Testis (tissue), 3 donors: ENCODE measurements around the gene ZFYVE26. TPM values are rescaled to one million over a fixed set of nuclear protein-coding genes. Genes with fewer than 3 reads are reported as not detected.
A peak's percentile ranks its signal among the peaks of the same experiment; 100 is the strongest.

Experiments used
- DNase-seq: peaks from one replicate; pipeline ENCODE4 v3.0.0-alpha.2; 2019
- H3K27ac ChIP-seq, 2 donors: fragments of 200-600 bp; sonication (generic); one replicate each; pipeline ENCODE4 v1.5.1; 2019
- H3K27me3 ChIP-seq: fragments of 200-600 bp; sonication (generic); one replicate; pipeline ENCODE4 v1.5.1; 2019
- H3K36me3 ChIP-seq: fragments of 200-600 bp; sonication (generic); one replicate; pipeline ENCODE4 v1.5.1; 2017; ENCODE audit warnings: low read depth; ENCODE audit errors: missing control alignments
- H3K4me1 ChIP-seq: fragments of 200-600 bp; sonication (generic); one replicate; pipeline ENCODE4 v1.5.1; 2019
- H3K4me3 ChIP-seq, 2 donors: fragments of 200-600 bp; sonication (generic); one replicate each; pipeline ENCODE4 v1.5.1; 2017 to 2019
- H3K9me3 ChIP-seq: fragments of 200-600 bp; sonication (generic); one replicate; pipeline ENCODE4 v1.5.1; 2017
- CTCF ChIP-seq, 3 experiments: fragments of 450-650 bp in 2 of 3; fragments of 200-600 bp in 1 of 3; sonication (generic) in 1 of 3; IDR thresholded peaks; one replicate each; pipeline ENCODE4 v1.5.1; 2016 to 2019; ENCODE audit warnings: antibody characterized with exemption in 3 of 3, mild to moderate bottlenecking in 2 of 3, moderate library complexity in 1 of 3
- POLR2A ChIP-seq: fragments of 450-650 bp; IDR thresholded peaks from one replicate; pipeline ENCODE4 v1.6.1; 2017; ENCODE audit warnings: antibody characterized with exemption, mild to moderate bottlenecking, moderate library complexity
- WGBS, 2 donors: methylation state at CpG; one replicate each; pipeline ENCODE4 v1.1.5; 2018; 5-methylcytosine and 5-hydroxymethylcytosine counted together
- intact Hi-C: fragments of 100-400 bp; cut with DNase I; formaldehyde crosslinking; loops from one replicate; pipeline ENCODE4 v1.15.1; 2023; ENCODE audit warnings: low total_unique reads
- polyA plus RNA-seq: library from polyadenylated mRNA; stranded (reverse); fragments of 350-450 nt; fragmentation: Illumina TruSeq; extraction: RNeasy Lipid Tissue Mini Kit (QIAGEN cat#74804); gene quantifications from one replicate; pipeline ENCODE4 v1.2.3, GENCODE V29; 2014; ENCODE audit warnings: low read depth, low replicate concordance; ENCODE audit not compliant: insufficient read depth
- total RNA-seq, 2 donors: library from RNA; depleted of rRNA; stranded (reverse); fragments of >200 nt; gene quantifications; one replicate each; pipeline ENCODE4 v1.2.3, GENCODE V29; 2016

The ZFYVE26 gene
- total and polyA plus RNA-seq, 3 donors from 2014 or later = 9.4 to 34.6 (median 32.7) TPM

DNA sequence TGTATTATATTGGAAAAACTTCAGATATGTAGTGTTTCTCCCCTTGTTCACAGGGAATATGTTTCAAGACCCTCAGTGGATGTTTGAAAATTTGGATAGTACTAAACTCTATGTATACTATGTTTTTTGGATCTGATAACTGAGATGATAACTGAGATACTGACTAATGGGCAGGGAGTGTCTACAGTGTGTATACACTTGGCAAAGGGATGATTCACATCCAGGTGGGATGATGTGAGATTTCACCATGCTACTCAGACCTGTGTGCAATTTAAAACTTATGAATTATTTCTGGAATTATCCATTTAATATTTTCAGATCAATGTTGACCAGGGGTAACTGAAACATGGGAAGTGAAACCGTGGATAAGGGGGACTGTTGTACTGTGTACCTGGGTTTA lies 17.0 kb upstream of the ZFYVE26 start:
- H3K4me1 ChIP-seq = no peaks in the 10 kb centered on the region
- H3K9me3 ChIP-seq = no peaks in the 10 kb centered on the region
- WGBS, 2 donors = 83 to 91% methylated on average over 1 of the region's 1 CpG

DNA sequence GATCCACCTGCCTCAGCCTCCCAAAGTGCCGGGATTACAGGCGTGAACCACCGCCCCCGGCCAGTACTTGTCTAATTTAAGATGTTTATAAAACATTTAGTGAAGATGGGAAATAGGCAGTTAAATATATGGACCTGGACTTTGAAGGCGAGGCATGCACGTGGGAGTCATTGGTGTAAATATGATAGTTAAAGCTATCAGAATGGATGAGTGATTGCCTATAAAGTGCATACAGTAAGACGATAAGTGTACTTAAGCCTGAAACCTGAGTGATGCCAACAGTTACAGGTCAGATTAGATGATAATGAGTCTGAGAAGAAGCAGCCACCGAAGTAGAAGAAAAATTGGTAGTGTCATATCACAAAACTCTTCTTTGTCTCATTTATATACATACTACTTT lies 14.7 kb upstream of the ZFYVE26 start:
- H3K36me3 ChIP-seq = no peaks in the 10 kb centered on the region
- 89% methylated on average over 8 of the region's 8 CpGs for WGBS, 2 donors
- H3K27ac ChIP-seq = no peak overlapping the region
- H3K4me1 ChIP-seq = no peaks in the 10 kb centered on the region
- no peaks in the 10 kb centered on the region for H3K9me3 ChIP-seq
- intact Hi-C loops = no loop called here
- no peak for TF ChIP-seq CTCF (IDR thresholded peaks at IDR 0.05)
- no peak for TF ChIP-seq POLR2A
- no peaks in the 10 kb centered on the region for H3K27me3 ChIP-seq
- H3K4me3 ChIP-seq = no peak overlapping the region
- DNase-seq = no peak

More for the DNA sequence above, 17.0 kb upstream of the ZFYVE26 start:
- Histone ChIP-seq H3K27me3 (no peaks in the 10 kb centered on the region), H3K27ac (no peak overlapping the region), H3K36me3 (no peaks in the 10 kb centered on the region), H3K4me3 (no peak overlapping the region)
- TF ChIP-seq POLR2A = no peak
- no peak for TF ChIP-seq CTCF (IDR thresholded peaks at IDR 0.05)
- no peak for DNase-seq
- intact Hi-C loops = no loop called here

DNA sequence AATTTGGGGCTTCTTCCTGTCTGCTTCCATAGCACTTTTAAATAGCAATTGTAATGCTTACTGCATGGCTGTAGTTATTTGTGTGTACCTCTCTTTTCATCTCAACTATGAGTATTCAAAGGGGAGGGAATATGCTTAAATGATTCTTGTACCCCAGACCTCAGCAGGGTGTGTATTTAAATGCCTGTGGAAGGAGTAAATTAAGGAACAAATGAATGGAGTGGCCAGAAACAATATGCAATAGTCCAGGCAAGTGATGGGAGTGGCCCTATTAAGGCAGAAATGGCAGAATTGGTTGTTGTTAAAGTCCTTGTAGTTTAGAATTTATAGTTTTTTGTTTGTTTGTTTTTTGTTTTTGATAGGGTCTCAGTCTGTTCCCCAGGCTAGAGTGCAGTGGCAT lies 4.7 kb upstream of the ZFYVE26 start:
- Histone ChIP-seq H3K27me3 (no peaks in the 10 kb centered on the region), H3K4me1 (peaks cover 4% of the 10 kb centered on the region), H3K4me3 (no peak overlapping the region), H3K36me3 (no peaks in the 10 kb centered on the region), H3K27ac (no peak overlapping the region), H3K9me3 (no peaks in the 10 kb centered on the region)
- DNase-seq = no peak
- no peak for TF ChIP-seq CTCF (IDR thresholded peaks at IDR 0.05)
- TF ChIP-seq POLR2A = no peak
- intact Hi-C loops = no loop called here

- Histone ChIP-seq H3K4me3 (peak overlapping the region; percentile 68 to 84), H3K9me3 (no peaks in the 10 kb centered on the region), H3K36me3 (no peaks in the 10 kb centered on the region), H3K27ac (no peak overlapping the region), H3K4me1 (peaks cover 7% of the 10 kb centered on the region), H3K27me3 (no peaks in the 10 kb centered on the region)
- no peak for DNase-seq
- TF ChIP-seq CTCF (IDR thresholded peaks at IDR 0.05) (no peak), POLR2A (no peak)
- WGBS, 2 donors = 19 to 25% methylated on average over 13 of the region's 13 CpGs
- intact Hi-C loops = no loop called here
Observed at GRCh38 chr14:67820428-67820971, 4.1 kb upstream of the ZFYVE26 start.
